ENCODE results near the gene KIF5B. TPM values are rescaled to one million over a fixed set of nuclear protein-coding genes. Genes with fewer than 3 reads are reported as not detected.

Gene KIF5B
- total RNA-seq, 1 experiment from 2014 or later = 148 TPM

GRCh38 chr10:32015386-32015785 lies 40.8 kb downstream of the KIF5B start:
- Histone ChIP-seq H3K9me3 (ENCODE audit: low read depth, low read length, poor library complexity, severe bottlenecking) (no peaks in the 10 kb centered on the region), H3K4me1 (ENCODE audit: insufficient read depth, low read length, poor library complexity, severe bottlenecking) (no peaks in the 10 kb centered on the region), H3K36me3 (ENCODE audit: insufficient read depth, low read length, poor library complexity, severe bottlenecking) (peaks cover 98% of the 10 kb centered on the region), H3K27me3 (replicated peaks; ENCODE audit: insufficient read depth, low read depth, low read length, poor library complexity) (no peaks in the 10 kb centered on the region), H3K4me3 (ENCODE audit: low read depth, low read length, poor library complexity, severe bottlenecking) (no peak overlapping the region), H3K27ac (ENCODE audit: low read depth, low read length, poor library complexity, severe bottlenecking) (no peak overlapping the region)
- TF ChIP-seq CTCF (conservative IDR thresholded peaks at IDR 0.05; ENCODE audit: low read depth, low read length) (no peak), EZH2 (IDR thresholded peaks at IDR 0.05; ENCODE audit: borderline replicate concordance, low read depth, low read length, poor library complexity, severe bottlenecking) (no peak)
- BruUV-seq (replicated peaks) = no TSS peak
- intact Hi-C loops (cut with micrococcal nuclease; ENCODE audit: unreplicated experiment) = no loop called here
- no peak for DNase-seq (ENCODE audit: low spot score)
- POLR2A ChIA-PET (ENCODE audit: low non-redundant PET) = no interaction called here
- CTCF ChIA-PET = interaction anchor here (0.6 kb wide), 1 partner anchor 26 kb away, joined by 5 read pairs; no protein-coding TSS in a partner anchor

- CTCF ChIA-PET = no interaction called here
Observed at GRCh38 chr10:32007026-32007425, 49.2 kb downstream of the KIF5B start.

GRCh38 chr10:32005050-32005449 lies 51.2 kb downstream of the KIF5B start:
- POLR2A ChIA-PET (ENCODE audit: low non-redundant PET) = no interaction called here
- peak; percentile 61 for DNase-seq (ENCODE audit: low spot score)
- TF ChIP-seq CTCF (conservative IDR thresholded peaks at IDR 0.05; ENCODE audit: low read depth, low read length) (peak; percentile 73), EZH2 (IDR thresholded peaks at IDR 0.05; ENCODE audit: borderline replicate concordance, low read depth, low read length, poor library complexity, severe bottlenecking) (no peak)
- H3K27ac ChIP-seq (ENCODE audit: low read depth, low read length, poor library complexity, severe bottlenecking) = no peak overlapping the region
- intact Hi-C loops (cut with micrococcal nuclease; ENCODE audit: unreplicated experiment) = loop anchor here (5.0 to 10.0 kb wide), 2 partner anchors 143 to 170 kb away; no protein-coding TSS in a partner anchor
- no peaks in the 10 kb centered on the region for H3K4me1 ChIP-seq (ENCODE audit: insufficient read depth, low read length, poor library complexity, severe bottlenecking)
- no peaks in the 10 kb centered on the region for H3K9me3 ChIP-seq (ENCODE audit: low read depth, low read length, poor library complexity, severe bottlenecking)
- no peak overlapping the region for H3K4me3 ChIP-seq (ENCODE audit: low read depth, low read length, poor library complexity, severe bottlenecking)
- H3K36me3 ChIP-seq (ENCODE audit: insufficient read depth, low read length, poor library complexity, severe bottlenecking) = peaks cover 22% of the 10 kb centered on the region
- H3K27me3 ChIP-seq (replicated peaks; ENCODE audit: insufficient read depth, low read depth, low read length, poor library complexity) = no peaks in the 10 kb centered on the region
- CTCF ChIA-PET = interaction anchor here (0.9 kb wide), 1 partner anchor 143 kb away, joined by 6 read pairs; no protein-coding TSS in a partner anchor
- no TSS peak for BruUV-seq (replicated peaks)

More at GRCh38 chr10:32007026-32007425, 49.2 kb downstream of the KIF5B start:
- H3K27ac ChIP-seq (ENCODE audit: low read depth, low read length, poor library complexity, severe bottlenecking) = no peak overlapping the region
- H3K4me1 ChIP-seq (ENCODE audit: insufficient read depth, low read length, poor library complexity, severe bottlenecking) = no peaks in the 10 kb centered on the region
- H3K27me3 ChIP-seq (replicated peaks; ENCODE audit: insufficient read depth, low read depth, low read length, poor library complexity) = no peaks in the 10 kb centered on the region
- intact Hi-C loops (cut with micrococcal nuclease; ENCODE audit: unreplicated experiment) = loop anchor here (5.0 to 10.0 kb wide), 2 partner anchors 145 to 172 kb away; no protein-coding TSS in a partner anchor
- POLR2A ChIA-PET (ENCODE audit: low non-redundant PET) = no interaction called here
- no peak for TF ChIP-seq CTCF (conservative IDR thresholded peaks at IDR 0.05; ENCODE audit: low read depth, low read length)
- no peak for TF ChIP-seq EZH2 (IDR thresholded peaks at IDR 0.05; ENCODE audit: borderline replicate concordance, low read depth, low read length, poor library complexity, severe bottlenecking)
- H3K9me3 ChIP-seq (ENCODE audit: low read depth, low read length, poor library complexity, severe bottlenecking) = no peaks in the 10 kb centered on the region
- no TSS peak for BruUV-seq (replicated peaks)
- H3K36me3 ChIP-seq (ENCODE audit: insufficient read depth, low read length, poor library complexity, severe bottlenecking) = peaks cover 40% of the 10 kb centered on the region
- H3K4me3 ChIP-seq (ENCODE audit: low read depth, low read length, poor library complexity, severe bottlenecking) = no peak overlapping the region
- no peak for DNase-seq (ENCODE audit: low spot score)
